ENCODE results near the gene ZIC2.
"Not testable (repeated sequence)": the region's sequence is repeated elsewhere in the genome, so short reads cannot be mapped to it uniquely, and the experiment has no call there.

ZIC2 gene

DNA sequence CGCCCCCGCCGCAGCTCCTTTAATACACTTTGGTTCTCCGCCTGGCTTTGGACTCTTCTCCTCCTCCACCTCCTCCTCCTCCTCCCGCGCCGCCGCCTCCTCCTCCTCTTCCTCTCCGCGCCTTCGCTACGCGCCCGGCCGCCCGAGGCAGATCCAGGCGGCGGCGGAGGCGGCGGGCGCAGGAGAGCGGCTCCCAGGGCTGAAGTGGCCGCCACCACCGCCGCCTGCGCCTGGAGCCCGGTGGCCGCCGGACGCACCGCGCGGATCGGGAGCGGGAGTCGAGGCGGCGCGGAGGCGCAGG, at the start of gene ZIC2:
Gene ZIC2, plus strand, starts transcription at position 50 of the 301 bp plus-strand sequence. CDS start 281 bp downstream, outside the sequence.
- no peak for DNase-seq

DNA sequence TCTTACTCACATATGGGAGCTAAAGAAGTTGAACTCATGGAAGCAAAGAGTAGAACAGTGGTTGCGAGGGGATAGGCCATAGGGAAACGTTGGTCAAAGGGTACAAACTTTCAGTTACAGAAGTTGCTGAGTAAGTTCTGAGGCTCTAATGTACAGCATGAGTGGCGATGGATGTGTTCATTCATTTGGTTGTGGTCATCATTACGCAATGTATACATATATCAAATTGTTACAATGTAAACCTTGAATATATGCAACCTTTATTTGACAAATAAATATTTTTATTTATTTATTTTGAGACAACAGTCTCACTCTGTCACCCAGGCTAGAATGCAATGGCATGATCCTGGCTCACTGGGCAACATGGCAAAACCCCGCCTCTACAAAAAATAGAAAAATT, 48.7 kb upstream of the ZIC2 start:
- DNase-seq, result no peak

DNA sequence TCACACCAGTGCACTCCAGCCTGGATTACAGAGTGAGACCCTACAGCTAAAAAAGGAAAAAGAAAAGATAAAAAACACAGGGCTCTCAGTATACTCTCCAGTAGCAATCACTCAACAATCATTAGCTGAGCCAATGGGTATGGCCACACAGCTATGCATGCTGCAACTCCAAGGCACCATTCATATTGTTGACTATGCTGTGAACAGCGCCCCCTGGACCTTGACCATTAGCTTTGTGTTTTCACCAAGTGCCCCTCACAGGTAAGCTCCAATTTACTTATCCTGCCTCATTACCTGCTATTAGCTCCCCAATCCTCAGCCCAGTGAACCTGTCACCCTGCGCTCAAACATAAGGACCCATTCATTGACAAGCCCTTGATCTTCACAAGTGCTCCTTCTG, 45.8 kb upstream of the ZIC2 start:
- DNase-seq, result no peak

DNA sequence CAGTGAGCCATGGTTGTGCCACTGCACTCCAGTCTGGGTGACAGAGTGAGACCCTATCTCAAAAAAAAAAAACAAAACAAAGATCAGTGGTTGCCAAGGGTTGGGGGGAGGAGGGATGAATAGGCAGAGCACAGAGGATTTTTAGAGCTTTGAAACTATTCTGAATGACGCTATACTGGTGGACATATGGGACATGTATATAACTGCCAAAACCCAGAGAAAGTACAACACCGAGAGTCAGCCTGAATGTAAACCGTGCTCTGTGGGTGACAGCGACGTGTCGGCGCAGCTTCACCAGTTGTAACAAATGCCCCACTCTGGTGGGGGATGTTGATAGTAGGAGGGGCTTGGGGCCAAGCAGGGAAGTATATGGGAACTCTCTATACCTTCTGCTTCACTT, 42.9 kb upstream of the ZIC2 start:
- no peak for DNase-seq

DNA sequence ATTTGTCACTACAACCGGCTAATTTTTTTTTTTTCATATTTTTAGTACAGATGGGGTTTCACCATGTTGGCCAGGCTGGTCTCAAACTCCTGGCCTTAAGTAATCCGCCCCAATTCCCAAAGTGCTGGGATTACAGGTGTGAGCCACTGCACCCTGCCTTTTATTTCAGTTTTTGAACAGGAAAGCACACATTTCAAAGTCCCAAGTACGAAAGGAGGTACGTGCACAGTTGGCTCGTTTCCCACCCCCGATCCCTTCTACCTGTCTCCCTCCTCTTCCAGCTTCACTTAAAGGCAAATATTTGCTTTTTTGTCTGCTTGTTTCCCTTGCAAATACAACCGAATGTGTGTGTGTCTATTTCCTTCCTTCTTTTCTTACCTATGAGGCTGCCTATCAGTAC, 40.5 kb upstream of the ZIC2 start:
- no peak for DNase-seq

DNA sequence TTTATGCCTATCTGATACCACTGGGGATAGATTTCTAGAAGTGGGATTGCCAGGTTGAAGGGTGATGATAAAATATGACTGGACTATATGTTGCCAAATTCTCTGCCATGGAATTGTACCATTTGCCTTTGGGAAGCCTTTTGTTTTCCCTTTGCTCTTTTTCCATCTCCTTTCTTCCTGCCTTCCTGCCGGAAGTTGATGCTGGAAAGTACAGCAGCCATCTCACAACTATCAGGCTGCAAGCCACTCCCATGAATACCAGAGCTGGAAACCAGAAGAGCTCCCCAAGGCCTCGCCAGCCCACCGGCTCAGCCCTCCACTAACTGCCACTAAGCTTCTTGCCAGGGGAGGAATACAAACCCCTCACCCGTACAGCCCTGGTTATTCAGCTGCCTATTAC, 39.7 kb upstream of the ZIC2 start:
- DNase-seq, result no peak

DNA sequence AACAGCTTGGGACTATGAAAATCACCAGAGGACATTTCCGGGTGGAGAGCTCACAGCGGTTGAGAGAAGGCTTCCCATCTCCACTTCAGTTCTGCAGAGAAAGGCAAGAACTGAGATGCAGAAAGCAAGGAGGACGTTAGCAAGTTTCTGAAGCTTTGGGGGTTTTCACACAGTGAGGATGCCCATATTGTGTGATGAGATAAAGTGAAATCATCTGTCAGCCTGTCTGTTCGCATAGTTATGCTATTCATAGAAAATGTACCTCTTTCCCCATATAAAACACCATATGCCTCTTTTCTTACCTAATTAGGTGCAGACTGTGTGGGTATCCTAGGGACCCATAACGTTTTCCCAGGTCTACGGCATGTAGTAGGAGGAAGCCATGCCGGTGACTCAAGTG, 37.5 kb upstream of the ZIC2 start:
- DNase-seq, result no peak

DNA sequence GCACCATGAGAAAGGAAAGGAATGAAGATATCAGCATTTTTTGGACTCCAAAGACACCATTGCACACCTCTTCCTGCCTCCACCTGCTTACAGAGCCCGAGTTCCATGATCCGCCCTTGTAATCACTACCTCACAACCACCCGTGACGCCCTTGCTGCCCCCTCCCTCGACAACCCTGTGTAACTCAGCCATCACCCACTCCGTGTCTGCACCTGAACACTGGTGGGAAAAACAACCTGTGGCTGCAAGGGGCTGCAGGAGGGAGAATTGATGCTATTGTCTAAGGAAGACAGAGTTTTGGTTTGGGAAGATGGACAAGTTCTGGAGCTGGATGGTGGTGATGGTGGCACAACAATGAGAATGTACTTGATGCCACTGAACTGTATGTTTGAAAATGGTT, 37.0 kb upstream of the ZIC2 start:
- DNase-seq, result no peak

DNA sequence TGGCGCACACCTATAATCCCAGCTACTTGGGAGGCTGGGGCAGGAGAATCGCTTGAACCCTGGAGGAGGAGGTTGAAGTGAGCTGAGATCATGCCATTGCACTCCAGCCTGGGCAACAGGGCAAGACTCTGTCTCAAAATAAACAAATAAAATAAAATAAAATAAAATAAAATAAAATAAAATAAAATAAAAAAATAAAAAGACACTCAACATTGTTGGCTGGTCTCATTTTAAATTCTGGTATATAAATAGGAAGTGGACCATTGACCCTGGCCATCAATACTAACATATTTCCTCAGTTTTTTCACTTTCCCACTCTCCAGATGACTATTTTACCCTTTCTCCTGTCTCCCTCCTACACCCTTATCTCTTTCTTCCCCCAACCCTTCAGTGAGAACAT, 36.1 kb upstream of the ZIC2 start:
- DNase-seq, result not testable (repeated sequence)

DNA sequence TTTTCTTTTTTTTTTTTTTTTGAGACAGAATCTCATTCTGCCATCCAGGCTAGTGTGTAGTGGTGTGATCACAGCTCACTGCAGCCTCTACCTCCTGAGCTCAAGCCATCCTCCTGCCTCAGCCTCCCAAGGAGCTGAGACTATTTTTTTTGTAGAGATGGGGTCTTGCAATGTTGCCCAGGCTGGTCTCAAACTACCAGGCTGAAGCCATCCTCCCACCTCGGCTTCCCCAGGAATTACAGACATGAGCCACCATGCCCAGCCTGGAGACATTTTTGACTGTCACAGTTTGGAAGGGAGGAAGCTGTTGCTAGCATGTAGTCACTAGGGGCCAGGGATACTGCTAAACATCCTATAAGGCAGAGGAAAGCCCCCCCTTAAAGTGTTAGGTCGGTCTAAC, 33.9 kb upstream of the ZIC2 start:
- no peak for DNase-seq

DNA sequence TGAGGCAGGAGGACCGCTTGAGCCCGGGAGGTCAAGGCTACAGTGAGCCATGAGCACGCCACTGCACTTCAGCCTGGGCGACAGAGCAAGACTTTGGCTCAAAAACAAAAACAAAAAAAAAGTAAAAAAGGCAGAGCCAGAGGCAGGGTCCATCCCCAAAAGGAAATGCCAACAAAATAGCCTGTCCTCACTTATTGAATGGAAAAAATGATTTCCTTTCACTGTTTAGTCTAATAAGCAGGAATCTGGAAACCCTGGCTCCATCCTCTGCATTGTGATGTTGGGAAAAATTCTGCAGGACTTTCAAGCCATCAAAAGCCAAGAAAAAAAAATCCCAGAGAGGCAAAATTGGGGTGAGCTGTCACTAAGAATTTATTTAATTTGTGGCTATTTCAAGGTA, 33.2 kb upstream of the ZIC2 start:
- no peak for DNase-seq

DNA sequence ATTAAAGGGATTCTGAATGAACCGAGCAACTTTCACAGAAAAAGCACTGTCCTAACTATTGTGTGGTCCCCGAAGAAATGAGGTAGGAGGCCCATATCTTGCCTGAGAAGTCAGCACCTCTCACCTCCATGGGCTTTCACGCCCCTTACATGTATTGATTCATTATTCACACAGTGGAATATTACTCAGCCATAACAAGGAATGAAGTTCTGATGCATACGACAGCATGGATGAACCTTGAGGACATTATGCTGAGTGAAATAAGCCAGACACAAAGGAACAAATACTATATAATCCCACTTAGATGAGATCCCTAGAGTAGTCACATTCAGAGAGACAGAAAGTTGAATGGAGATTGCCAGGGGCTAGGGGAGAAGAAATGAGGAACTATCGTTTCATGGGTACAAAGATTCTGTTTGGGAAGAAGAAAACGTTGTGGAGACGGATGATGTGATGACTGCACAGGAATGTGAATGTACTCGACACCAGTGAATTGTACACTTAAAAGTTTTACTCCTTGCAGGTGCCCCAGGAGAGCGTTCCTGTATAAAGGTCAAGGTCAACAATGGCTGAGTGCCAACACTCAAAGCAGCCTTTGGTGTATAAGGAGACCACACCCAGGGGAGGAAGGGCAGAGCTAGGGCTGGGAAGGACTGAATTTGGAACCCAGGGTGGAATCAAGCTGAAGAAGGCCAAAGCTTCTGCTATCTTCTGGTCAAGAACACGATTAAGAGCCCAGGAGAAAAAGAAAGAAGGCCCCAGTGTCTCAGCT, 32.5 kb upstream of the ZIC2 start:
- no peak for DNase-seq

DNA sequence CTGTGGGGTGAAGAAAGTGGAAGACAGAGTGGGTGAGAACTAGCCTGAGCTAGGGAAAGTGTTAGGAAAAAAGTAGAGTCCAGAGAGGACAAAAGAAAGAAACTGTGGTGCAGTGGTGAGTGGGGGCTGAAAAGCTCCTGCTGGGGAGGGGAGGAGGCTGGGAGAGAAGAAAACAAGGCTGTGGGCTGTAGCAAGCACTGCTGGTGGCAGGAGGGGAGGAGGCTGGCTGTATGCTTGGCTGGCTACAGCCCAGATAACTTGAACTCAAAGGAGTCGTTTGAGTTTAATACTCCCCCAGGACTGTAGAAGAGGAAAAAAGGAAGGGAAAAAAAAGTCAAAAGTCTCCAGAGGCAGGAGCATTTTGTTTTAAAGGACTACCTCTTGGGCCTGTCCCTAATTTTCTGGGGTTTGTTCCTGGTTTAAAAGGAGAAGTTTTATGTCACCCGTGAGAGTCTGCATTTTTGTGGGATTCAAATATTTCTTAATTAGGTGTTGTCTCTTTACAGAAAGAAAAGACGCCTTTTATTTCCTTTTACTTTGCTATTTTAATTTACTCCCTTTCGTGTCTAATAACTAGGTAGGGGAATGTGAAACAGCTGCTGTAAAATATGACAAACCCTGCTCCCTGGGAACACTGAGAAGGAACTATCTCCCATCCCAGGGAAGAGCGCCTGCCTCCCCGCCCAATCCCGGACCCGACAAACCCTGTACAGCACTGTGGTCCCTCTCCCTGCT, 31.7 kb upstream of the ZIC2 start:
- DNase-seq, result no peak

DNA sequence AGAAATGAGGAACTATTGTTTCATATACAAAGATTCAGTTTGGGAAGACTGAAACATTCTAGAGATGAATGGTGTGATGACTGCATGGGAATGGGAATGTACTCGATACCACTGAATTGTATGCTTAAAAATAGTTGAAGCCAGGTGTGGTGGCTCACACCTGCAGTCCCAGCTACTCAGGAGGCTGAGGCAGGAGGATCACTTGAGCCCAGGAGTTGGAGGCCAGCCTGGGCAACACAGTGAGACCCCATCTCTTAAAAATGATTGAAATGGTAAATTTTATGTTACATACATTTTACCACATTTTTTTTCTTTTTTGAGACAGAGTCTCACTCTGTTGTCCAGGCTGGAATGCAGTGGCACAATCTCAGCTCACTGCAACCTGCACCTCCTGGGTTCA, 29.9 kb upstream of the ZIC2 start:
- DNase-seq, result not testable (repeated sequence)

DNA sequence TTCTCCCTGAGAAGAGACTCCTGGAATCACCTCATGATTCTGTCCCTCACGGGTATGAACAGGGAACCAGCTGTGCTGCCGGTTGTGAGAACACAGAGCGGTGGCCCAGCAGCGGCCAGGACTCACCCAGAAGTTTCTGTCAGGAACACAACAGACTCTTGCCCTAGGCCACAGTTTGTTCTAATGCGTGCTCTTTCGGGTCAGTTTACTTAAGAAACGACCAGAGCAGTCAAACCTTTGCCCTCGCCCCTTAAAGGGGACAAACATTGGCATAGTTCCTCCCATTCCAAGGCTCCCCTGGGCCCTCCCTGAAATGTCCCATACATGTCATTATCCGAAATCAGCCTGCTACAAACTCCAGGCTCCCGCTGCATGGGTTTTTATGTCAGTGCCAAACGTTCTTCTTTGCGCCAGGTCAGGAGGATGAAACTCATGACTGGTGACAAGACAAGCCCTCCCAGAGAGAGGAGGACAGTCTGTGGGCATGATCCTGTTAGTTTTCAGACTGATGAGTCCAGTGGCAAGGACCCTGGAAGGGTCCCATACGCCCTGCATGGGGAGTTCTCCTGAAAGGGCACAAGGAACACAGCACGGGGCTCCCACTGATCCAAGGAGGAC, 28.3 kb upstream of the ZIC2 start:
- DNase-seq, result no peak

DNA sequence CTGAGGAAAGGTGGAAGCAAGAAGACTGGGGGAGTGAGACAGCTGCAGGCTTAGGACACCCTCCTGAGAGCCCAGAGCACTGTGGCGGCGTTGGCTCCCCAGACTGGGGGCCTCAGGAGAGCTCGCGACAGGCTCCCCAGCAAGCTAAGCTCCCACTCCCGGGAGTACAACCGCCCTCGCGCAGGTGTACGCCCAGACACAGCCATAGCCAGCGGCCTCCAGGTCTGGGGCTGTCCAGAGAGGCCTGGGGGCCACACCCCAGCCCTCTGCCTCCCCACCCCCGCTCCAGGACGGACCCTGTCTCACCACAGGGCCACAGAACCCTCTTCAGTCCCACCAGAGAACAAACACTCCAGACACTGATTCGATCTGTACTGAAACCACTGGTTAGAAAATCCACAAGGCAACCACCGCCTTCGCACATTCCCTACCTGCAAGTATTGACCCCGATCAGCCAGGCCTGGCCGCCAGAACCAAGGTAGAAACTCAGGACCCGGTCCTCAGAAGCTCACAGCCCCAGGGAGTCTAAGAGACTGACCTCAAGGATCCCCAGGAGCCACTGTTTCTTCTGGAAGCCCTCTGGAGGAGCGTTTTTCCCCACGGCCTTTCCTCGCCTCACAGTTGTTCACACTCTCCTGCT, 26.4 kb upstream of the ZIC2 start:
- DNase-seq, result no peak

DNA sequence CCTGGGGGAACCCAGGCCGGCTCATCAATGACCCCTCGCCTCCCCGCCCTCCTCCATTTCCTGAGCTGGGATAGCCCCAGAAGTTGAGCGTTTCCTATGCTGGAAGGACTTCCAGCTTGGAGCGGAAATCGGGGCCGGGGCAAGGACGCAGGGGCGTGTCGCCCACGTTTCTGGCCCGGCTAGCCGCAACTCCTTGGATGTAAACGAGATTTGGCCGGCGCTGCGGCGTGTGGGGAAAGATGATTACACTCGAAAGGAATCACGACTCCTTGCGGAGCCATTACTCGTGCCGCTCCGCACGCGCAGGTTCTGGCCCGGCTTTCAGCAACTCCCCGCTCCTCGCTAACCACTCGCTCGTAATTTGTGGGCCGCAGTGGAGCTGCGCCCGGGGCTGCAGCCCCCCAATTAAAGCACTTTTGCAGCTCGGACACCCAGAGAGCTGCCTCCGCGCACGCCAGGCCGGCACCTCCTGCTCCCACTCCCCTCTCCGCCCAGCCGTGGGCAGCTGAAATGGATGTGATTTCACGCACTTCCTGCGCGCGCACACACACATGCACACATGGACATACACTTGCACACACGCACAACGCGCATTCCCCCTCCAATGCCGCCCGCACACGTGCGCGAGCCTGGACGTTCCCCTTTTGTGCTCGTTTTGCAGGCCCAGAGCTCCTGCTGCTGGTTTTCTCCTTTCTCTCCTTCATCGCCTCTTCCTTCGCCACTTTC, 25.7 kb upstream of the ZIC2 start:
- no peak for DNase-seq

DNA sequence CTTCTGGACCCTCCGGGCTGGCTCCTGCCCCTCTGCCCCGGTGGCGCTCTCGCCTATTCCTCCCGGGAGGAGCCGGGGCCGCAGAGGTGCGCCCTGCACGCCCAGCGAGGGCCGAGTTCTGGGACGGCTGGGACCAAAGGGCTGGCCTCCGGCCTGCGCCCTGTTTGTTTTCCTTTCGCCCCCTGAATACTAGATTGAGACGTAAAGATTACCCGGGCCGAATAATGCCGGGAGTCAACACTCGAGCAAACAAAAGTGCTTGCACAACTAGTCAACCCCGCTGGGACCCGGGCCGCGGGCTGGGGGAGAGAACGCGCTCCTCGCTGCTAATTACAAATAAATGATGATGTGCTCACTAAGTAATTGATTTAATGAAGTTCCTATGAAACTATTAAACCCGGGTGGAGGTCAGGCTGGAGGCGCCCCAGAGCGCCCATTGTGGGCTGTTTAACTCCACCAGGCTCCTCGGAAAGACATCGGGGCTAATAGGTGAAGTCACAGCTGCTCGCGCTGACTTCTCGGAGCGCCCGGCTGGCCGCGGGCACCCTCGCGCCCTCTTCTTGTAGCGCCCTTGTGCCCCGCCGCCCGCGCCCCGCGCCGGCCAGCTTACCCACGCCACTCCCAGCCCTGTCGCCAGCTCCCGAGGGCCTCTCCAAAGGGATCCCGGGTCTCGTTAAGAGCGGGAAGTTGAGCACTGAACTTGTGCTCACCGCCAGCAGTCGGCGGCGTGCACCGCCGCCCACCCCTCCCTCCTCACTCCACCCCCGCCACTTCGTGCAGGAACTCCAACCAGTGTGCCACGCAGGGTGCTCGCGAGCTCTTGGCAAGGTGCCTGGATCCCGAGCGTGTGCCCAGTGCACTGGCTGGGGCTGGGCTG, 24.9 kb upstream of the ZIC2 start:
- DNase-seq, result no peak

DNA sequence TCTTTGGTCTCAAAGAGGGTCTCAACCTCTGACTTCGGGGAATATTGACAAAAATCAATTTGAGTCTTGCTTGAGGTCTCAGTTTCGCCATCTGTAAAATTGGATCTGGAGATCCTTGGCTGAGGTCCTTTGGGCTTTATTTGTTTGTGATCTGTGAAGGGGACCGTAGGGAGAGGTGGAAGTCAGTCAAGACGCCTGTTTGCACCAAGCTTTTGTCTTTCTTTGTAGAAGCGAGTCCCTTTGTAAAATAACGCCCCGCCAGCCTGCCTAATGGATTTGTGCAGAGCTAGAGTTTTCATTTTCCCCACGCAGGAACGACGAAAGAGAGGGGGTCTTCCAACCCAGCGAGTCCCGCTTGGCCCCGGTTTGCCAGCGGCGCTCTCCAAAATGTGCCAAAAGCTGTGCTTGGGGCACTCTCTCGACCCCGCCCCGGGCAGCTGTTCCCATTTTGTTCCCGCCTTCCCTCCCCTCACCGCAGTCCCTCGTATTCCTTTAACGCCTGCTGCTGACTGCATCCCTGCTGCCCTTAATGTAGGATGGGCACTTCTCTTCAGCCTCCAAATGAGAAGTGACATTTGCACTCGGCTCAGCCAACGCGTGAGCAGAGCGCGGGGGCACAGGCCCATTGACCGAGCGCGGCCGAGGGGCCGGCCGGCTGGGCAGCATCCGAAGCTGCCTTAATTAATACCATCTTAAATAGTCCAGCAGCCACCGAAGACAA, 23.0 kb upstream of the ZIC2 start:
- DNase-seq, result no peak

DNA sequence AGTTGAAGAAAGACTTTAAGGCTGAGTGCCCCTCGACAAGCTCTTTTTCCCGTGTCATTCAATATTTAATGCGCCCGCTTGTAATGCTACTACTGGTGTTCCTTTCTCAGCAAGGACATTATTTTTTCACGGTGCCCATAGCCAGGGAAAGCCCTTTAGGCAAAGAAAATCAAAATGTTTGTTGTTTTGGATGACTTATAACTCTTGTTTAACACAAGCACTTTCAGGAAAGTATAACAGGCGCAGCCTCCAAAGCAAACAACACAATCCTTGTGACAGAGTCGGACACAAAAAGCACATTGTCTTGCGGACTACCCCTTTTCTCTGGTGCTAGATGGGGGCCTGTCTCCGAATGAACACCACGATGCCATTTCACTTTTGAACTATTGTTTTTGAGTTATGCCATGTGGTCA, 22.5 kb upstream of the ZIC2 start:
- DNase-seq, result no peak

DNA sequence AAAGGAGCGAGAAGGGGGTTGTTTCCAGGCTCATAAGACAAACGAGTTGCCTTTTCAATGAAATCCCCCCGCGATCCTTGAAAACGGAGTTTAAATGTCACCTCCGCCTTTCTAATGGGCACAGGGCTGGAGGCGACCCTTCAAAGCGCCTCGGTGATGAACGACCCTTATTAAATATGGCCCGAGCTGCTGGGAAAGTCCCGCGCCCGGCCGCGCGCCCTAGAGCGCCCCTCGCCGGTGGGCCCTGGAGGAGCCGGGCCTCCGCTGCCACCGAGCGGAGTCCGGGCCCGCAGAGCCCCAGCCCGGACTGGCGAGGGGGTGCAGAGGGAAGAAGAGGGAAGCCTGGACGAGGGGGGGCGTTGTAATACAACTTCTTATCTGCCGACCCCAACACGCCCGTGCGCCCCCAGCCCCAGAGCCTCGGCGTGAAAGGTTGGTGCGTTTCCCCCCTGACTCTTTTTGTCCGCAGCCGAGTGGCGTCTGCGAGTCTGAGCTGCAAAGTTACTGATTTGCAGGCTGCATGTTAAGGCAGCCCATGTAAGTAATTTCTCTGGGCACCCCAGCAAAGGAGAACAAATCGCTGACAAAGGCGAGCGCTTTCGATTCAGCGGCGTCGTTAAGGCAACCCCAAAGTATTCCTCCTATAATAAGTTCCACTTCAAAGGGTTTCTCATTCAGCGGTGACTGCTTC, 21.9 kb upstream of the ZIC2 start:
- DNase-seq, result no peak
